SK-N-SH (cell line): ENCODE measurements around the gene RYR3. TPM values are rescaled to one million over a fixed set of nuclear protein-coding genes. Genes with fewer than 3 reads are reported as not detected.

Experiments used
- CTCF ChIA-PET: fragments of 300-600, 350-600 bp; formaldehyde crosslinking; extraction: SDS; loops from one replicate; lab custom pipeline; 2021; lab: Yijun Ruan, JAX
- POLR2A ChIA-PET: fragments of 350-600 bp; sonication (Branson Sonifier 250); formaldehyde crosslinking; extraction: SDS; loops from one replicate; lab custom pipeline; 2020; ENCODE audit warnings: antibody characterized with exemption, inconsistent platforms; lab: Yijun Ruan, JAX
- DNase-seq: peaks from one replicate; pipeline ENCODE4 v3.0.0; 2012
- H2AFZ ChIP-seq: fragments of 200-600 bp; sonication (generic); 2 replicates; pipeline ENCODE4 v1.8.1; 2016; ENCODE audit warnings: antibody characterized with exemption, mild to moderate bottlenecking, low read depth
- H3F3A ChIP-seq: fragments of 200-600 bp; sonication (generic); replicated peaks from 2 replicates; pipeline ENCODE3; 2016; ENCODE audit warnings: antibody characterized with exemption, mild to moderate bottlenecking; ENCODE audit not compliant: insufficient read depth
- H3K27ac ChIP-seq, 2 experiments: fragments of 200-500 bp in 1 of 2; fragments of 200-600 bp in 1 of 2; sonication (Bioruptor generic) in 1 of 2; sonication (generic), shearing (Covaris generic) in 1 of 2; 2 replicates each; pipeline versions ENCODE4 v1.5.1 to v1.6.1; 2014 to 2016; ENCODE audit warnings: low read depth in 2 of 2, inconsistent platforms in 1 of 2, low read length in 1 of 2, mild to moderate bottlenecking in 1 of 2, mixed read lengths in 1 of 2
- H3K27me3 ChIP-seq: fragments of 200-600 bp; sonication (generic), shearing (Covaris generic); 2 replicates; pipeline ENCODE4 v1.6.1; 2016; ENCODE audit warnings: mixed run types; ENCODE audit not compliant: insufficient read depth
- H3K36me3 ChIP-seq, 2 experiments: fragments of 200-500 bp in 1 of 2; fragments of 200-600 bp in 1 of 2; sonication (Bioruptor generic) in 1 of 2; sonication (generic) in 1 of 2; replicated peaks in 1 of 2; 2 replicates each; pipeline versions ENCODE3 to v1.5.1; 2014 to 2016; ENCODE audit warnings: low read length in 1 of 2, mild to moderate bottlenecking in 1 of 2; ENCODE audit not compliant: insufficient read depth in 2 of 2, control insufficient read depth in 1 of 2
- H3K4me1 ChIP-seq, 2 experiments: fragments of 200-500 bp in 1 of 2; fragments of 200-600 bp in 1 of 2; sonication (Bioruptor generic) in 1 of 2; sonication (generic), shearing (Covaris generic) in 1 of 2; 2 replicates each; pipeline versions ENCODE4 v1.5.1 to v1.6.1; 2014 to 2016; ENCODE audit warnings: low read depth in 1 of 2, low read length in 1 of 2, mixed run types in 1 of 2; ENCODE audit not compliant: insufficient read depth in 2 of 2, control insufficient read depth in 1 of 2
- H3K4me2 ChIP-seq: fragments of 200-600 bp; sonication (generic), shearing (Covaris generic); 2 replicates; pipeline ENCODE4 v1.6.1; 2017; ENCODE audit warnings: mixed run types
- H3K4me3 ChIP-seq, 2 experiments: fragments of 200-500 bp in 1 of 2; fragments of 200-600 bp in 1 of 2; sonication (Bioruptor generic) in 1 of 2; sonication (generic), shearing (Covaris generic) in 1 of 2; 2 replicates each; pipeline versions ENCODE4 v1.5.1 to v1.8.1; 2014 to 2016; ENCODE audit warnings: low read depth in 2 of 2, inconsistent platforms in 1 of 2, low read length in 1 of 2, mild to moderate bottlenecking in 1 of 2, mixed read lengths in 1 of 2, moderate library complexity in 1 of 2
- H3K79me2 ChIP-seq: fragments of 200-600 bp; sonication (generic); 2 replicates; pipeline ENCODE4 v1.8.1; 2017; ENCODE audit warnings: mild to moderate bottlenecking; ENCODE audit not compliant: insufficient read depth
- H3K9ac ChIP-seq: fragments of 200-600 bp; sonication (generic); 2 replicates; pipeline ENCODE4 v1.6.1; 2017; ENCODE audit warnings: mixed run types
- H3K9me2 ChIP-seq: fragments of 200-600 bp; sonication (generic); 2 replicates; pipeline ENCODE4 v1.6.1; 2017; ENCODE audit warnings: mixed run types
- H3K9me3 ChIP-seq: fragments of 200-600 bp; sonication (generic); 2 replicates; pipeline ENCODE4 v1.6.1; 2017; ENCODE audit warnings: mixed run types, mild to moderate bottlenecking, moderate library complexity
- H4K20me1 ChIP-seq: fragments of 200-600 bp; sonication (generic); 2 replicates; pipeline ENCODE4 v1.6.1; 2017; ENCODE audit warnings: mild to moderate bottlenecking, mixed run types; ENCODE audit not compliant: insufficient read depth
- CTCF ChIP-seq: fragments of 200-600 bp; sonication (generic); IDR thresholded peaks from 2 replicates; pipeline ENCODE4 v1.6.1; 2017; ENCODE audit warnings: antibody characterized with exemption, mild to moderate bottlenecking, moderate library complexity
- ELF1 ChIP-seq: IDR thresholded peaks from 2 replicates; pipeline ENCODE4 v1.4.0; 2012
- FOSL2 ChIP-seq: IDR thresholded peaks from 2 replicates; pipeline ENCODE4 v1.4.0; 2012; ENCODE audit warnings: low read depth, mild to moderate bottlenecking, moderate library complexity, borderline replicate concordance
- FOXM1 ChIP-seq: IDR thresholded peaks from 2 replicates; pipeline ENCODE4 v1.4.0; 2012; ENCODE audit warnings: low read depth, mild to moderate bottlenecking
- IRF3 ChIP-seq: fragments of 150-350 bp; IDR thresholded peaks from 2 replicates; pipeline ENCODE4 v1.6.1; 2016; ENCODE audit warnings: mild to moderate bottlenecking, low read depth, low read length
- MAX ChIP-seq: IDR thresholded peaks from 2 replicates; pipeline ENCODE4 v1.4.0; 2012; ENCODE audit warnings: low read depth
- MXI1 ChIP-seq: IDR thresholded peaks from 2 replicates; pipeline ENCODE4 v1.6.1; 2012; ENCODE audit warnings: mild to moderate bottlenecking, low read depth, low read length, improper control_type of control experiment
- PBX3 ChIP-seq: IDR thresholded peaks from 2 replicates; pipeline ENCODE4; 2012
- RCOR1 ChIP-seq: fragments of 150-350 bp; IDR thresholded peaks from 2 replicates; pipeline ENCODE4 v1.6.1; 2017; ENCODE audit warnings: antibody characterized with exemption, low read length
- SMC3 ChIP-seq: IDR thresholded peaks from 2 replicates; pipeline ENCODE4 v1.6.1; 2012; ENCODE audit warnings: low read depth, low read length, improper control_type of control experiment
- USF2 ChIP-seq: fragments of 150-350 bp; IDR thresholded peaks from 2 replicates; pipeline ENCODE4 v1.6.1; 2017; ENCODE audit warnings: antibody characterized with exemption, low read length, low read depth, borderline replicate concordance
- WGBS: methylation state at CpG from one replicate; pipeline ENCODE4 v1.1.6; 2017; ENCODE audit warnings: low lambda C conversion rate; 5-methylcytosine and 5-hydroxymethylcytosine counted together
- polyA plus RNA-seq, 3 experiments: library from polyadenylated mRNA; depleted of rRNA; stranded (reverse); fragments of >200 nt; gene quantifications; 2 replicates each; pipeline ENCODE4 v1.2.3, GENCODE V29; 2012

Gene RYR3
- 0.02 and 0.08 TPM in 2 replicates for polyA plus RNA-seq (2012; rRNA removed)
- polyA plus RNA-seq (2012; cell fraction: cytosol; rRNA removed): 0.03 and 0.05 TPM in 2 replicates
- 0.08 and 0.24 TPM in 2 replicates for polyA plus RNA-seq (2012; cell fraction: nucleus; rRNA removed)

GRCh38 chr15:33310481-33311311, at the start of gene RYR3:
RYR3 (plus strand) TSS chr15:33310967; CDS start chr15:33311046, 79 bp downstream.
- Histone ChIP-seq H3K9me2 (no peaks in the 10 kb centered on the region), H2AFZ (peak within 1 kb of the TSS; percentile 16; the same call in 1 of the 2 replicates), H3K4me3 (peak within 1 kb of the TSS; percentile 36 to 49), H3K79me2 (no peaks in the 10 kb centered on the region), H3K27me3 (peaks cover 47% of the 10 kb centered on the region), H3K36me3 (no peaks in the 10 kb centered on the region), H3F3A (no peaks in the 10 kb centered on the region), H3K9me3 (no peaks in the 10 kb centered on the region)
- POLR2A ChIA-PET: no interaction called here
- no peak for TF ChIP-seq FOSL2
- TF ChIP-seq MAX: no peak
- no peak for TF ChIP-seq USF2
- TF ChIP-seq, all 33 proteins: peak for 0
- CTCF ChIA-PET: interaction anchor here (0.6 to 2.7 kb wide), 13 partner anchors 9 to 426 kb away, joined by 3 to 26 read pairs (median 5); no protein-coding TSS in a partner anchor
- Histone ChIP-seq H4K20me1 (no peaks in the 10 kb centered on the region), H3K4me1 (peaks cover 0 to 2% of the 10 kb centered on the region in 2 experiments; a peak in 1 of 4 replicates), H3K4me2 (peak within 1 kb of the TSS; percentile 76), H3K9ac (no peak within 1 kb of the TSS), H3K27ac (no peak within 1 kb of the TSS)
- 5% methylated on average over 30 of the region's 84 CpGs for WGBS
- peak; percentile 81 for DNase-seq

- Histone ChIP-seq H3K4me2 (no peak overlapping the region), H2AFZ (no peak overlapping the region), H3K36me3 (no peaks in the 10 kb centered on the region), H3K9ac (no peak overlapping the region), H3F3A (no peaks in the 10 kb centered on the region), H3K9me3 (no peaks in the 10 kb centered on the region), H3K4me1 (no peaks in the 10 kb centered on the region), H3K27me3 (no peaks in the 10 kb centered on the region), H3K27ac (no peak overlapping the region), H3K79me2 (no peaks in the 10 kb centered on the region), H4K20me1 (no peaks in the 10 kb centered on the region), H3K9me2 (no peaks in the 10 kb centered on the region), H3K4me3 (no peak overlapping the region)
- TF ChIP-seq RCOR1 (no peak), MAX (no peak), MXI1 (no peak), FOXM1 (no peak), ELF1 (no peak), CTCF (no peak), IRF3 (no peak), SMC3 (no peak), PBX3 (no peak)
- WGBS: 25% methylated on average over 2 of the region's 2 CpGs
- no peak for DNase-seq
- CTCF ChIA-PET: interaction anchor here (1.8 kb wide), 1 partner anchor 20 kb away, joined by 5 read pairs; no protein-coding TSS in a partner anchor
- POLR2A ChIA-PET: no interaction called here
These were observed 48.5 kb upstream of the RYR3 start for GRCh38 chr15:33262306-33262705.
